HEK293 (cell line): ENCODE data around the gene ARG1.
A peak's percentile ranks its signal among the peaks of the same experiment; 100 is the strongest.

Experiments
- CTCF ChIA-PET: fragments of 350-600 bp; formaldehyde crosslinking; extraction: SDS; loops from one replicate; lab custom pipeline; 2021; ENCODE audit warnings: antibody characterized with exemption; lab: Yijun Ruan, JAX
- POLR2A ChIA-PET: fragments of 300-600 bp; formaldehyde crosslinking; extraction: SDS; loops from one replicate; lab custom pipeline; 2020; ENCODE audit warnings: antibody characterized with exemption, inconsistent platforms; lab: Yijun Ruan, JAX
- H3K27ac ChIP-seq: fragments of 200-500 bp; sonication (Bioruptor generic); 2 replicates; pipeline ENCODE4 v1.5.1; 2014; ENCODE audit warnings: low read depth, low read length, control low read depth, inconsistent platforms; ENCODE audit errors: extremely low read depth
- H3K36me3 ChIP-seq, 2 experiments: fragments of 200-500 bp in 1 of 2; sonication (Bioruptor generic) in 1 of 2; 1 replicate in 1 of 2; 2 replicates in 1 of 2; pipeline ENCODE4 v1.5.1; 2014 to 2017; ENCODE audit warnings: inconsistent platforms in 2 of 2, low read length in 2 of 2; ENCODE audit not compliant: control insufficient read depth in 2 of 2, insufficient read depth in 1 of 2
- H3K4me1 ChIP-seq: fragments of 200-500 bp; sonication (Bioruptor generic); 2 replicates; pipeline ENCODE4 v1.5.1; 2014; ENCODE audit warnings: mild to moderate bottlenecking, low read length, inconsistent platforms; ENCODE audit not compliant: control insufficient read depth, insufficient read depth
- H3K4me3 ChIP-seq: 2 replicates; pipeline ENCODE4 v1.5.1; 2011; ENCODE audit warnings: low read depth, mild to moderate bottlenecking, control low read depth, low read length, moderate library complexity
- H3K9me3 ChIP-seq: fragments of 200-500 bp; sonication (Bioruptor generic); 2 replicates; pipeline ENCODE4 v1.5.1; 2014; ENCODE audit warnings: low read depth, low read length, inconsistent platforms; ENCODE audit not compliant: control insufficient read depth, insufficient read depth
- GLI4 ChIP-seq: fragments of 450-650 bp; formaldehyde crosslinking; IDR thresholded peaks from 2 replicates; pipeline ENCODE4 v1.5.1; 2016; ENCODE audit warnings: missing biosample characterization, missing genetic modification characterization
- HOXD13 ChIP-seq: sonication (generic); formaldehyde crosslinking; IDR thresholded peaks from 2 replicates; pipeline ENCODE4 v1.8.0; 2022; ENCODE audit warnings: missing genetic modification reagents, borderline replicate concordance
- REPIN1 ChIP-seq: fragments of 450-650 bp; formaldehyde crosslinking; IDR thresholded peaks from 2 replicates; pipeline ENCODE4 v1.5.1; 2017; ENCODE audit warnings: missing biosample characterization, missing genetic modification characterization, low read depth
- TCF7L2 ChIP-seq: IDR thresholded peaks from 2 replicates; pipeline ENCODE4 v1.6.1; 2011; ENCODE audit warnings: low read depth, mild to moderate bottlenecking, inconsistent platforms, low read length, moderate library complexity, borderline replicate concordance
- ZNF10 ChIP-seq: fragments of 450-650 bp; formaldehyde crosslinking; IDR thresholded peaks from 2 replicates; pipeline ENCODE4 v1.5.1; 2017; ENCODE audit warnings: missing biosample characterization, missing genetic modification characterization
- ZNF16 ChIP-seq: fragments of 450-650 bp; formaldehyde crosslinking; IDR thresholded peaks from 2 replicates; pipeline ENCODE4 v1.5.1; 2016; ENCODE audit warnings: low read depth, missing biosample characterization, missing genetic modification characterization
- ZNF174 ChIP-seq: fragments of 450-650 bp; formaldehyde crosslinking; IDR thresholded peaks from 2 replicates; pipeline ENCODE4 v1.5.0; 2017; ENCODE audit warnings: missing biosample characterization, mild to moderate bottlenecking, missing genetic modification characterization
- ZNF223 ChIP-seq: fragments of 450-650 bp; formaldehyde crosslinking; IDR thresholded peaks from 2 replicates; pipeline ENCODE4 v1.5.1; 2016; ENCODE audit warnings: missing biosample characterization, missing genetic modification characterization
- ZNF324 ChIP-seq: fragments of 450-650 bp; formaldehyde crosslinking; IDR thresholded peaks from 2 replicates; pipeline ENCODE4 v1.5.1; 2016; ENCODE audit warnings: missing biosample characterization, missing genetic modification characterization
- ZNF354C ChIP-seq: fragments of 450-650 bp; formaldehyde crosslinking; IDR thresholded peaks from 2 replicates; pipeline ENCODE4 v1.5.1; 2016; ENCODE audit warnings: missing biosample characterization, missing genetic modification characterization, low read depth, borderline replicate concordance
- ZNF426 ChIP-seq: fragments of 450-650 bp; formaldehyde crosslinking; IDR thresholded peaks from 2 replicates; pipeline ENCODE4 v1.5.1; 2017; ENCODE audit warnings: missing biosample characterization, missing genetic modification characterization, mild to moderate bottlenecking, inconsistent platforms, moderate library complexity
- ZNF548 ChIP-seq: fragments of 450-650 bp; formaldehyde crosslinking; IDR thresholded peaks from 2 replicates; pipeline ENCODE4 v1.5.1; 2016; ENCODE audit warnings: missing biosample characterization, missing genetic modification characterization
- ZNF596 ChIP-seq: fragments of 450-650 bp; IDR thresholded peaks from 2 replicates; pipeline ENCODE4 v1.5.0; 2018; ENCODE audit warnings: missing biosample characterization, mild to moderate bottlenecking, missing genetic modification characterization, moderate library complexity
- ZNF626 ChIP-seq: fragments of 450-650 bp; sonication (Bioruptor Pico); formaldehyde crosslinking; IDR thresholded peaks from 2 replicates; pipeline ENCODE4 v1.5.1; 2018; ENCODE audit warnings: missing biosample characterization, missing genetic modification characterization, inconsistent platforms
- ZNF677 ChIP-seq: fragments of 450-650 bp; IDR thresholded peaks from 2 replicates; pipeline ENCODE4 v1.5.0; 2018; ENCODE audit warnings: missing biosample characterization, mild to moderate bottlenecking, missing genetic modification characterization, moderate library complexity
- ZNF76 ChIP-seq: fragments of 450-650 bp; formaldehyde crosslinking; IDR thresholded peaks from 2 replicates; pipeline ENCODE4; 2016; ENCODE audit warnings: low read depth, missing biosample characterization, missing genetic modification characterization, borderline replicate concordance
- ZNF843 ChIP-seq: fragments of 450-650 bp; formaldehyde crosslinking; IDR thresholded peaks from 2 replicates; pipeline ENCODE4 v1.5.1; 2016; ENCODE audit warnings: missing biosample characterization, missing genetic modification characterization
- ZSCAN30 ChIP-seq: fragments of 450-650 bp; IDR thresholded peaks from 2 replicates; pipeline ENCODE4 v1.5.1; 2018; ENCODE audit warnings: missing biosample characterization, mild to moderate bottlenecking, missing genetic modification characterization, moderate library complexity
- TF ChIP-seq, protein P1 (sequence below): fragments of 450-650 bp; formaldehyde crosslinking; IDR thresholded peaks from 2 replicates; pipeline ENCODE4 v1.5.1; 2016; ENCODE audit warnings: missing biosample characterization, missing genetic modification characterization
- TF ChIP-seq, protein P2 (sequence below): fragments of 450-650 bp; formaldehyde crosslinking; IDR thresholded peaks from 2 replicates; pipeline ENCODE4 v1.5.1; 2016; ENCODE audit warnings: missing biosample characterization, missing genetic modification characterization
- TF ChIP-seq, protein P3 (sequence below): fragments of 450-650 bp; formaldehyde crosslinking; IDR thresholded peaks from 2 replicates; pipeline ENCODE4 v1.5.1; 2016; ENCODE audit warnings: missing biosample characterization, missing genetic modification characterization
- TF ChIP-seq, protein P4 (sequence below): sonication (generic); formaldehyde crosslinking; IDR thresholded peaks from 2 replicates; pipeline ENCODE4 v1.8.1; 2022; ENCODE audit warnings: mild to moderate bottlenecking, moderate library complexity, missing genetic modification reagents
- TF ChIP-seq, protein P5 (sequence below): fragments of 450-650 bp; formaldehyde crosslinking; IDR thresholded peaks from 2 replicates; pipeline ENCODE4 v1.5.1; 2016; ENCODE audit warnings: missing biosample characterization, missing genetic modification characterization

ARG1 gene

DNA sequence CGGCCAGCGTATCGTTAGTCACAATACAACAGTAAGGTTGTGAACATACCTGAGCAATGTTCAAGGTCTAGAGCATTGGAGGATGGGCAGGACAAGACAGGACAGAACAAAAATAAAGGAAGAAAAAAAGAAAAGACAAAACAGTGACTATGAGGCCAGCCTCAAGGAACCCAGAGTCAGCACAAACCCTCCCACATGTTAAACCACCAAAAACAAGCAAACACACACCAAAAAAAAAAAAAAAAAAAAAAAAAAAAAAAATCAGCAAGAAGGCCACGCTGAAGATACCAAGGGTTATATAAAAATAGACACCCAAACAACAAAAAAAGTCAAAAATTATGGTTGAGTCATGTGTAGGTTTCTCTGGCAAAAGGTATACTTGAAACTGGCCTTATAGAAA lies 42.2 kb downstream of the ARG1 start:
- no peaks in the 10 kb centered on the region for H3K9me3 ChIP-seq
- CTCF ChIA-PET, result interaction anchor here (0.7 to 5.5 kb wide), 2 partner anchors 13 to 48 kb away, joined by 5 to 46 read pairs; partner anchors contain the start of gene MED23
- POLR2A ChIA-PET, result no interaction called here
- TF ChIP-seq, protein P1, sequence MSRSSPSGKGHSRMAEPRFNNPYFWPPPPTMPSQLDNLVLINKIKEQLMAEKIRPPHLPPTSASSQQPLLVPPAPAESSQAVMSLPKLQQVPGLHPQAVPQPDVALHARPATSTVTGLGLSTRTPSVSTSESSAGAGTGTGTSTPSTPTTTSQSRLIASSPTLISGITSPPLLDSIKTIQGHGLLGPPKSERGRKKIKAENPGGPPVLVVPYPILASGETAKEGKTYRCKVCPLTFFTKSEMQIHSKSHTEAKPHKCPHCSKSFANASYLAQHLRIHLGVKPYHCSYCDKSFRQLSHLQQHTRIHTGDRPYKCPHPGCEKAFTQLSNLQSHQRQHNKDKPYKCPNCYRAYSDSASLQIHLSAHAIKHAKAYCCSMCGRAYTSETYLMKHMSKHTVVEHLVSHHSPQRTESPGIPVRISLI (tag by site-specific recombination), result peak; percentile 77
- TF ChIP-seq TCF7L2, result no peak
- TF ChIP-seq, all 188 proteins: peak for 1
- Histone ChIP-seq H3K36me3 (peaks cover 68 to 95% of the 10 kb centered on the region in 2 experiments), H3K4me3 (no peak overlapping the region), H3K4me1 (no peaks in the 10 kb centered on the region), H3K27ac (no peak overlapping the region)

DNA sequence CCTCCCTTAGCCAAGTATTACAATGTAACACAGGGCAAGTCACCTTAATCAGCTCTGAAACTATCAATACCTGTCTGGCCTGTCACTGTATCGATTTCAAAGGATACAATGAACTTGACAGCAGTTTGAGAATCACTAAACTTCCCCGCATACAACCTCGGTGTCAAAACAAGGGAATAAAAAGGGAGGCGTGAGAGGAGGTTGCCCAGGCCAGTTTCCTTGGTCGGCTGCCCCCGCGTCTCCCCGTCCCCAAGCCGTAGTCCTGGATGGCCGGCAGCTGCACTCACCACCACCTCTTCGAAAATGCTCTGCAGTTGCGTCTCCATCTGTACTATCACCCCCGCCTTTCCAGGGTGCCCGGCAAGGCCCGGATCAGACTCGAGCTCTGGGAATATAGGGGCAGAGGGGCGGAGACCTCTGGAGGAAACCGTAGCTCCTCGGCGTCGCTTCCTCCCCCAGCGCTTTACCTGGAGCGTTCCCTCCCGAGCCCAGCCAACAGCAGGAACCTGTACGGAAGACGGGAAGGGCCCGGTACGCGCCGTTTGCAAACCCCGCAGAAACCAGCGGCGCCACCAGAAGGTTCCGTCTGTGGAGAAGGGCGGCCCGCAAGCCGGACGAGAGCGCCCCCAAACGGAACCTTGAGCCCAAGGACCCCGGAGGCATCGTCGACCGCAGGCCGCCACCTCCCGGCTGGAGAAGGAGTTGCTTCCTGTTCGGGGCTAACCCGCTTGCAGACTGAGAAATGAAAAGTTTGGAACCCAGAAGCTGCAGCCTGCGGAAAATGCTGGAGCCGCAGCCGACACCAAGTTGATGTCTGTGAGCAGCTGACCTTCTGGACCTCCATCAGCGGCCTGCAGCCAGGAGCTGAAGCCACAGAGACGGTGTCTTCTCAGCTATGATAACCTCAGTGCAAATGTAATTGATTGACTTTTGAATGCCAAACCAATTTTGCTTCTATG lies 55.0 kb downstream of the ARG1 start, which contains the start of gene MED23:
TSS of gene MED23 (minus strand) at position 519 of the 959 bp plus-strand sequence. CDS start at position 326, 193 bp downstream.
- ChIA-PET POLR2A (interaction anchor here (0.7 to 1.5 kb wide), 8 partner anchors 8 to 323 kb away, joined by 3 to 9 read pairs (median 4); partner anchors contain the start of gene CCN2), CTCF (interaction anchor here (0.5 to 3.9 kb wide), 73 partner anchors 10 to 1531 kb away, joined by 3 to 84 read pairs (median 4); partner anchors contain the start of genes ARG1 and ENPP3)
- H3K27ac ChIP-seq, result peak within 1 kb of the TSS; percentile 75
- H3K4me3 ChIP-seq, result peak within 1 kb of the TSS; percentile 74
- 0 out of 2 replicates have a peak, but pooled peaks cover 4% of the 10 kb centered on the region for H3K4me1 ChIP-seq
- no peaks in the 10 kb centered on the region for H3K9me3 ChIP-seq
- H3K36me3 ChIP-seq, result peaks cover 25 to 36% of the 10 kb centered on the region in 2 experiments
- TF ChIP-seq ZNF626 (tag by site-specific recombination) (peak; percentile 91; the same call in 1 of the 2 replicates), ZNF174 (tag by site-specific recombination) (0 out of 2 replicates have a peak, but pooled peaks have one; percentile 64), ZNF677 (tag by site-specific recombination) (0 out of 2 replicates have a peak, but pooled peaks have one; percentile 16), ZNF223 (no peak), GLI4 (tag by site-specific recombination) (peak; percentile 99), REPIN1 (peak; percentile 99), ZNF324 (tag by site-specific recombination) (peak; percentile 100), ZNF596 (tag by site-specific recombination) (peak; percentile 61), ZNF16 (tag by site-specific recombination) (0 out of 2 replicates have a peak, but pooled peaks have one; percentile 32), ZNF548 (tag by site-specific recombination) (no peak), ZNF426 (tag by site-specific recombination) (no peak), ZNF354C (tag by site-specific recombination) (no peak), ZNF76 (tag by site-specific recombination) (peak; percentile 93), ZNF843 (tag by site-specific recombination) (peak; percentile 79), ZNF10 (peak; percentile 48; the same call in 1 of the 2 replicates), HOXD13 (CRISPR knock-in tag) (no peak; the same call in 1 of the 2 replicates), ZSCAN30 (tag by site-specific recombination) (peak; percentile 99)
- TF ChIP-seq, protein P2, sequence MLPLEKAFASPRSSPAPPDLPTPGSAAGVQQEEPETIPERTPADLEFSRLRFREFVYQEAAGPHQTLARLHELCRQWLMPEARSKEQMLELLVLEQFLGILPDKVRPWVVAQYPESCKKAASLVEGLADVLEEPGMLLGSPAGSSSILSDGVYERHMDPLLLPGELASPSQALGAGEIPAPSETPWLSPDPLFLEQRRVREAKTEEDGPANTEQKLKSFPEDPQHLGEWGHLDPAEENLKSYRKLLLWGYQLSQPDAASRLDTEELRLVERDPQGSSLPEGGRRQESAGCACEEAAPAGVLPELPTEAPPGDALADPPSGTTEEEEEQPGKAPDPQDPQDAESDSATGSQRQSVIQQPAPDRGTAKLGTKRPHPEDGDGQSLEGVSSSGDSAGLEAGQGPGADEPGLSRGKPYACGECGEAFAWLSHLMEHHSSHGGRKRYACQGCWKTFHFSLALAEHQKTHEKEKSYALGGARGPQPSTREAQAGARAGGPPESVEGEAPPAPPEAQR (tag by site-specific recombination), result peak; percentile 96
- TF ChIP-seq, protein P3, sequence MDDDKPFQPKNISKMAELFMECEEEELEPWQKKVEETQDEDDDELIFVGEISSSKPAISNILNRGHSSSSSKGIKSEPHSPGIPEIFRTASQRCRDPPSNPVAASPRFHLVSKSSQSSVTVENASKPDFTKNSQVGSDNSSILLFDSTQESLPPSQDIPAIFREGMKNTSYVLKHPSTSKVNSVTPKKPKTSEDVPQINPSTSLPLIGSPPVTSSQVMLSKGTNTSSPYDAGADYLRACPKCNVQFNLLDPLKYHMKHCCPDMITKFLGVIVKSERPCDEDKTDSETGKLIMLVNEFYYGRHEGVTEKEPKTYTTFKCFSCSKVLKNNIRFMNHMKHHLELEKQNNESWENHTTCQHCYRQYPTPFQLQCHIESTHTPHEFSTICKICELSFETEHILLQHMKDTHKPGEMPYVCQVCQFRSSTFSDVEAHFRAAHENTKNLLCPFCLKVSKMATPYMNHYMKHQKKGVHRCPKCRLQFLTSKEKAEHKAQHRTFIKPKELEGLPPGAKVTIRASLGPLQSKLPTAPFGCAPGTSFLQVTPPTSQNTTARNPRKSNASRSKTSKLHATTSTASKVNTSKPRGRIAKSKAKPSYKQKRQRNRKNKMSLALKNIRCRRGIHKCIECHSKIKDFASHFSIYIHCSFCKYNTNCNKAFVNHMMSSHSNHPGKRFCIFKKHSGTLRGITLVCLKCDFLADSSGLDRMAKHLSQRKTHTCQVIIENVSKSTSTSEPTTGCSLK (tag by site-specific recombination), result no peak
- TF ChIP-seq, protein P4, sequence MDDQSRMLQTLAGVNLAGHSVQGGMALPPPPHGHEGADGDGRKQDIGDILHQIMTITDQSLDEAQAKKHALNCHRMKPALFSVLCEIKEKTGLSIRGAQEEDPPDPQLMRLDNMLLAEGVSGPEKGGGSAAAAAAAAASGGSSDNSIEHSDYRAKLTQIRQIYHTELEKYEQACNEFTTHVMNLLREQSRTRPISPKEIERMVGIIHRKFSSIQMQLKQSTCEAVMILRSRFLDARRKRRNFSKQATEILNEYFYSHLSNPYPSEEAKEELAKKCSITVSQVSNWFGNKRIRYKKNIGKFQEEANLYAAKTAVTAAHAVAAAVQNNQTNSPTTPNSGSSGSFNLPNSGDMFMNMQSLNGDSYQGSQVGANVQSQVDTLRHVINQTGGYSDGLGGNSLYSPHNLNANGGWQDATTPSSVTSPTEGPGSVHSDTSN (CRISPR knock-in tag), result peak; percentile 51; the same call in 1 of the 2 replicates
- TF ChIP-seq, protein P5, sequence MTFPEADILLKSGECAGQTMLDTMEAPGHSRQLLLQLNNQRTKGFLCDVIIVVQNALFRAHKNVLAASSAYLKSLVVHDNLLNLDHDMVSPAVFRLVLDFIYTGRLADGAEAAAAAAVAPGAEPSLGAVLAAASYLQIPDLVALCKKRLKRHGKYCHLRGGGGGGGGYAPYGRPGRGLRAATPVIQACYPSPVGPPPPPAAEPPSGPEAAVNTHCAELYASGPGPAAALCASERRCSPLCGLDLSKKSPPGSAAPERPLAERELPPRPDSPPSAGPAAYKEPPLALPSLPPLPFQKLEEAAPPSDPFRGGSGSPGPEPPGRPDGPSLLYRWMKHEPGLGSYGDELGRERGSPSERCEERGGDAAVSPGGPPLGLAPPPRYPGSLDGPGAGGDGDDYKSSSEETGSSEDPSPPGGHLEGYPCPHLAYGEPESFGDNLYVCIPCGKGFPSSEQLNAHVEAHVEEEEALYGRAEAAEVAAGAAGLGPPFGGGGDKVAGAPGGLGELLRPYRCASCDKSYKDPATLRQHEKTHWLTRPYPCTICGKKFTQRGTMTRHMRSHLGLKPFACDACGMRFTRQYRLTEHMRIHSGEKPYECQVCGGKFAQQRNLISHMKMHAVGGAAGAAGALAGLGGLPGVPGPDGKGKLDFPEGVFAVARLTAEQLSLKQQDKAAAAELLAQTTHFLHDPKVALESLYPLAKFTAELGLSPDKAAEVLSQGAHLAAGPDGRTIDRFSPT (tag by site-specific recombination), result no peak
